Bronchial epithelial cell (primary cell): Measurements from ENCODE around the gene ENTREP3. TPM values are rescaled to one million over a fixed set of nuclear protein-coding genes. Genes with fewer than 3 reads are reported as not detected.

ENCODE experiments used
- total RNA-seq: library from RNA; depleted of rRNA; stranded (reverse); fragments of >200 nt; gene quantifications from 2 replicates; pipeline ENCODE4 v1.2.1, GENCODE V29; 2014

The ENTREP3 gene
- total RNA-seq, 1 donor from 2014 or later, result 3.7 TPM

Other genes starting within 250 kb of the ENTREP3 start
- under 0.01 and 0.13 TPM in 2 replicates for gene DCST2, start 221.7 kb downstream of the ENTREP3 start, total RNA-seq
- not detected in 2 replicates for gene DCST1, start 221.7 kb downstream of the ENTREP3 start, total RNA-seq
- 181 and 322 TPM in 2 replicates for gene ADAM15, start 204.2 kb downstream of the ENTREP3 start, total RNA-seq
- gene EFNA4, start 191.7 kb downstream of the ENTREP3 start, total RNA-seq, result 8.7 and 12.9 TPM in 2 replicates
- 3.7 and 11.9 TPM in 2 replicates for gene EFNA3, start 176.6 kb downstream of the ENTREP3 start, total RNA-seq
- gene EFNA1, start 127.6 kb downstream of the ENTREP3 start, total RNA-seq, result 31.9 and 54.3 TPM in 2 replicates
- 149 and 161 TPM in 2 replicates for gene SLC50A1, start 119.6 kb downstream of the ENTREP3 start, total RNA-seq
- gene DPM3, start 115.0 kb downstream of the ENTREP3 start, total RNA-seq, result 37.4 and 43.5 TPM in 2 replicates
- gene KRTCAP2, start 82.2 kb downstream of the ENTREP3 start, total RNA-seq, result 76.3 and 133 TPM in 2 replicates
- gene TRIM46, start 81.6 kb downstream of the ENTREP3 start, total RNA-seq, result 0.26 and 0.64 TPM in 2 replicates
- 16.3 and 19.6 TPM in 2 replicates for gene THBS3, start 47.6 kb downstream of the ENTREP3 start, total RNA-seq
- 48.4 and 49.5 TPM in 2 replicates for gene MTX1, start 46.8 kb downstream of the ENTREP3 start, total RNA-seq
- 23.4 and 26.9 TPM in 2 replicates for gene SCAMP3, start 6.9 kb upstream of the ENTREP3 start, total RNA-seq
- 19.7 and 23.4 TPM in 2 replicates for gene CLK2, start 18.0 kb upstream of the ENTREP3 start, total RNA-seq
- gene HCN3, start 22.0 kb upstream of the ENTREP3 start, total RNA-seq, result 0.90 and 1.1 TPM in 2 replicates
- gene PKLR, start 46.0 kb upstream of the ENTREP3 start, total RNA-seq, result not detected in 2 replicates
- gene FDPS, start 53.4 kb upstream of the ENTREP3 start, total RNA-seq, result 103 and 167 TPM in 2 replicates
- gene RUSC1, start 65.4 kb upstream of the ENTREP3 start, total RNA-seq, result 13.2 and 20.6 TPM in 2 replicates